ENCODE results near the gene ATP11B.

DNA sequence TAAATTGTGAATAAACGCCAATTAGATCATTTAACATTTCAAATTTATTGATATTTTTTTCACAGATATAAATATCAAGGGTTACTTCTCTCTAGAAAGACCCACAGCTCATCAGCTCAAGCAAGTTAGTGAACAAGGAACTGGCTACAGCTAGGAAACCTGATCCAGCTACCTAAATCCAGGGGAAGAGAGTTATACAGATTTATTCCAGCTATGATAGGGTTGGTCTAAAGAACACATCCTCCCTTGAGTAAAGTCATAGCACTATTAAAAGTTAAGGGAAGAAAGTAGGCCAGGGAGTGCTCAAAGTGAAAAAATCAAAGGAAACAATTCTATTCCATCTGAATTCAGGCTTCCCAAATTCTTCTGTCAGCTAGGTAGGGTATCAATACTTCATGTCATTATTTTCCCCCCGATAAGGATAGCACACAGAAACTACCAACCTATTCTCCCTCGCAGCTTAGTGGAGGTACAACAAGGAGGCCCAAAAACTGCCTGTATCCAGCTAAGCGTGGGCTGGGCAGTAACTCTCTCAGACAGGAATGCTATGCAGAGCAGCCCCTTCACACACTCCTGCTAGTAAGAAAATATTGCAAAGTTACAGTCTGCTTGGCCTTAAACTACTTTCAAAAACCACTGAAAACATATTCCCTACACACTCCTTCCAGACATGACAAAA, 143.1 kb downstream of the ATP11B start:
- TF ChIP-seq, protein P1, sequence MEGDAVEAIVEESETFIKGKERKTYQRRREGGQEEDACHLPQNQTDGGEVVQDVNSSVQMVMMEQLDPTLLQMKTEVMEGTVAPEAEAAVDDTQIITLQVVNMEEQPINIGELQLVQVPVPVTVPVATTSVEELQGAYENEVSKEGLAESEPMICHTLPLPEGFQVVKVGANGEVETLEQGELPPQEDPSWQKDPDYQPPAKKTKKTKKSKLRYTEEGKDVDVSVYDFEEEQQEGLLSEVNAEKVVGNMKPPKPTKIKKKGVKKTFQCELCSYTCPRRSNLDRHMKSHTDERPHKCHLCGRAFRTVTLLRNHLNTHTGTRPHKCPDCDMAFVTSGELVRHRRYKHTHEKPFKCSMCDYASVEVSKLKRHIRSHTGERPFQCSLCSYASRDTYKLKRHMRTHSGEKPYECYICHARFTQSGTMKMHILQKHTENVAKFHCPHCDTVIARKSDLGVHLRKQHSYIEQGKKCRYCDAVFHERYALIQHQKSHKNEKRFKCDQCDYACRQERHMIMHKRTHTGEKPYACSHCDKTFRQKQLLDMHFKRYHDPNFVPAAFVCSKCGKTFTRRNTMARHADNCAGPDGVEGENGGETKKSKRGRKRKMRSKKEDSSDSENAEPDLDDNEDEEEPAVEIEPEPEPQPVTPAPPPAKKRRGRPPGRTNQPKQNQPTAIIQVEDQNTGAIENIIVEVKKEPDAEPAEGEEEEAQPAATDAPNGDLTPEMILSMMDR (IDR thresholded peaks at IDR 0.05), result no peak
- TF ChIP-seq POLR2A (IDR thresholded peaks at IDR 0.05), result no peak

Data from thyroid gland (tissue), 4 donors.